Panc1 (cell line): ENCODE data around the gene RRBP1. TPM values are rescaled to one million over a fixed set of nuclear protein-coding genes. Genes with fewer than 3 reads are reported as not detected.

Experiments
- ATAC-seq: fragments of 200-7000 bp; cut with Tn5 transposase; 2 replicates; pipeline ENCODE4 v1.9.1; 2020; ENCODE audit warnings: mild to moderate bottlenecking, moderate library complexity
- BruUV-seq: library from RNA; stranded (reverse); fragments of 400-500 nt; replicated peaks from 2 replicates; lab custom pipeline; 2021; lab: Mats Ljungman, UMichigan
- CTCF ChIA-PET: fragments of 300-600 bp; sonication (Branson Sonifier 250); formaldehyde crosslinking; loops from one replicate; lab custom pipeline; 2022; ENCODE audit warnings: antibody characterized with exemption; lab: Charles Lee
- POLR2A ChIA-PET: fragments of 300-600 bp; sonication (Branson Sonifier 250); formaldehyde crosslinking; loops from one replicate; lab custom pipeline; 2022; ENCODE audit warnings: antibody characterized with exemption; lab: Charles Lee
- DNase-seq: peaks from one replicate; pipeline ENCODE4 v3.0.0-alpha.2; 2010; ENCODE audit warnings: low read depth, low spot score
- H3K27ac ChIP-seq: 2 replicates; pipeline ENCODE4 v1.5.1; 2011; ENCODE audit warnings: mild to moderate bottlenecking, low read length, inconsistent platforms
- H3K27me3 ChIP-seq: fragments of 200-500 bp; sonication (Bioruptor generic); 2 replicates; pipeline ENCODE4 v1.6.0; 2014; ENCODE audit warnings: low read length, inconsistent platforms; ENCODE audit not compliant: control insufficient read depth, insufficient read depth
- H3K36me3 ChIP-seq: fragments of 200-500 bp; sonication (Bioruptor generic); 2 replicates; pipeline ENCODE4 v1.5.1; 2014; ENCODE audit warnings: inconsistent platforms, mild to moderate bottlenecking, low read length, moderate library complexity; ENCODE audit not compliant: control insufficient read depth, insufficient read depth
- H3K4me1 ChIP-seq: 2 replicates; pipeline ENCODE4 v1.5.1; 2011; ENCODE audit warnings: inconsistent platforms, mild to moderate bottlenecking, low read length, moderate library complexity; ENCODE audit not compliant: control insufficient read depth, insufficient read depth
- H3K4me3 ChIP-seq, 2 experiments: 2 replicates each; pipeline ENCODE4 v1.5.1; 2011 to 2012; ENCODE audit warnings: low read depth in 2 of 2, low read length in 2 of 2, mild to moderate bottlenecking in 2 of 2, inconsistent platforms in 1 of 2, moderate library complexity in 1 of 2
- H3K9me3 ChIP-seq: fragments of 200-500 bp; sonication (Bioruptor generic); 2 replicates; pipeline ENCODE4 v1.5.1; 2014; ENCODE audit warnings: low read depth, mild to moderate bottlenecking, inconsistent platforms, low read length, moderate library complexity; ENCODE audit not compliant: control insufficient read depth, insufficient read depth
- POLR2AphosphoS5 ChIP-seq: IDR thresholded peaks from 2 replicates; pipeline ENCODE4 v1.6.1; 2012; ENCODE audit warnings: mild to moderate bottlenecking, low read depth, low read length, moderate library complexity
- SIN3A ChIP-seq: IDR thresholded peaks from 2 replicates; pipeline ENCODE4 v1.6.1; 2012; ENCODE audit warnings: low read depth, mild to moderate bottlenecking, low read length, moderate library complexity, borderline replicate concordance; ENCODE audit not compliant: insufficient read depth
- TCF7L2 ChIP-seq: IDR thresholded peaks from 2 replicates; pipeline ENCODE4 v1.6.1; 2011; ENCODE audit warnings: mild to moderate bottlenecking, low read depth, low read length, inconsistent platforms
- in situ Hi-C: cut with HindIII; loops from 2 replicates; pipeline ENCODE4 v1.10.0; 2016; ENCODE audit warnings: low sequenced_read_pairs, low pct_unique_long_range_greater_than_20kb
- intact Hi-C: fragments of 100-400 bp; cut with micrococcal nuclease; formaldehyde crosslinking; loops from one replicate; pipeline ENCODE4 v1.10.0; 2022; ENCODE audit not compliant: unreplicated experiment
- total RNA-seq: library from RNA; stranded (reverse); gene quantifications from one replicate; pipeline ENCODE4 v1.2.1, GENCODE V29; 2021; ENCODE audit not compliant: unreplicated experiment
- TF ChIP-seq, protein P1 (sequence below), 2 experiments: IDR thresholded peaks; 2 replicates each; pipeline ENCODE4 v1.6.1; 2011 to 2012; ENCODE audit warnings: low read depth in 2 of 2, control low read depth in 1 of 2, low read length in 1 of 2, mild to moderate bottlenecking in 1 of 2, moderate library complexity in 1 of 2; ENCODE audit not compliant: insufficient read depth in 1 of 2
- TF ChIP-seq, protein P2 (sequence below): fragments of 450-650 bp; IDR thresholded peaks from 2 replicates; pipeline ENCODE4 v1.5.1; 2017; ENCODE audit warnings: mild to moderate bottlenecking

The RRBP1 gene
- total RNA-seq, 1 experiment from 2014 or later: 152 TPM

DNA sequence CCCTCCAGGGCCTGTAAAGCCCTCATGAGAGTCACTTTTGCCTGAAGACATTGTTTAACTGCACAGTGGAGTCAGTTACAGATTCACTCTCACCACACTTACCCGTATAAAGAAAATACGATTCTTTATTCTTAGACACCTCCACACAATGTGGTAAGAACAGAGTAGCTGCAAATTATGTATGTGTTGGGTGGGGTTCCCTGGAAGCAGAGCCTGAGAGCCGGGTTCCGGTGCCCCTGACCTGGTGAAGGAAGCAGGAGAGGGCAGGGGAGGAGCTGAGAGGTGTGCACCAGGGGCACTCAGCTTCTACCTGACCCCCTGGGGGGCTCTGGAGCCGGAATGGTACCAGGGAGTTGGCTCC is 29.2 kb upstream of the RRBP1 start:
- no peak overlapping the region for H3K27ac ChIP-seq
- POLR2A ChIA-PET: no interaction called here
- CTCF ChIA-PET: interaction anchor here (0.5 kb wide), 1 partner anchor 279 kb away, joined by 6 read pairs; no protein-coding TSS in a partner anchor
- no peaks in the 10 kb centered on the region for H3K4me1 ChIP-seq
- TF ChIP-seq POLR2AphosphoS5: no peak
- intact Hi-C loops: no loop called here
- no TSS peak for BruUV-seq
- H3K9me3 ChIP-seq: no peaks in the 10 kb centered on the region
- no peak for DNase-seq
- no peaks in the 10 kb centered on the region for H3K36me3 ChIP-seq
- H3K4me3 ChIP-seq: no peak overlapping the region
- in situ Hi-C loops: no loop called here
- ATAC-seq: no peak
- H3K27me3 ChIP-seq: no peaks in the 10 kb centered on the region

DNA sequence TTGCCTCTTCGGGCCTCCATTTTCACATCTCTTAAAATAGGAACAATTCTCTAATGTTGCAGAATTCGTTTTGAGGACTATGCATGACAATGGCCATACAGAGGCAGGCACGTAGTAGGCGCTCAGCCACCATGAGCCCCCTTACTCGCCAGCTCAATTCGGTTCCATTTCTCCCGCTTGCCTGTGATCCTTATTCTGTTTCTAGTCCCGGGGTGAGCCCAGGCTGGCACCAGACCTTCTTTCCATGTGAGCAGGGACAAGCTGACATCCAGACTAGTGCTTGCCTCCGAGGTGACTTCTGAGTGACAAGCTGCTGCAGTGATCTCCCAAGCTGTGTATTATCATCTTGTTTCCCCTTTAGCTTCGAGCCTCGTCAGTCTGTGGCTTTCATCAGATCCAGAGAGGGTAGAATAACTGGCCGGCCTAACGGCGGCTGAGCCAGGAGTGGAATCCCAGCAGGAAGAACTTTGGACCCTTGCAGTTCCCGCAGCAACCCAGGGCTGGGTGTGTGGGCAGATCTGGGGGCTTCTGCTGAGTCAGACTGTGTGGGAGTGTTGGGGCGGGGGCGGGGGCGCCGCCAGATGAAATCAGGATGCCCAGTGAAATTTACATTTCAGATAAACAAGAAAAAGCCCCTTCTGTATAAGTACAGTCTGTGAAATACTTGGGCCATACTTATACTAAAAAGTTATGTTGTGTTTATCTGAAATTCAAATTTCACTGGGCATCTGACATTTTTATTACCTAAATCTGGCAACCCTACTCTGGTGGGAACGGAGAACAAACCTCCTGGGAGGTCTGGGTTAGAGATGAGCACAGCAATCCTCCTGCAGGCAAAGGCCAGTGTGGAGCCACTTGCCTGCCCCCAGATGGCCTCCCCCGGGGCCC is 28.6 kb upstream of the RRBP1 start:
- intact Hi-C loops (no loop called here), in situ Hi-C loops (no loop called here)
- BruUV-seq: no TSS peak
- no peak overlapping the region for H3K27ac ChIP-seq
- no peaks in the 10 kb centered on the region for H3K27me3 ChIP-seq
- ChIA-PET CTCF (no interaction called here), POLR2A (no interaction called here)
- no peaks in the 10 kb centered on the region for H3K4me1 ChIP-seq
- DNase-seq (no peak), ATAC-seq (no peak)
- H3K36me3 ChIP-seq: no peaks in the 10 kb centered on the region
- TF ChIP-seq TCF7L2 (no peak), SIN3A (no peak), POLR2AphosphoS5 (no peak)
- TF ChIP-seq, protein P1, sequence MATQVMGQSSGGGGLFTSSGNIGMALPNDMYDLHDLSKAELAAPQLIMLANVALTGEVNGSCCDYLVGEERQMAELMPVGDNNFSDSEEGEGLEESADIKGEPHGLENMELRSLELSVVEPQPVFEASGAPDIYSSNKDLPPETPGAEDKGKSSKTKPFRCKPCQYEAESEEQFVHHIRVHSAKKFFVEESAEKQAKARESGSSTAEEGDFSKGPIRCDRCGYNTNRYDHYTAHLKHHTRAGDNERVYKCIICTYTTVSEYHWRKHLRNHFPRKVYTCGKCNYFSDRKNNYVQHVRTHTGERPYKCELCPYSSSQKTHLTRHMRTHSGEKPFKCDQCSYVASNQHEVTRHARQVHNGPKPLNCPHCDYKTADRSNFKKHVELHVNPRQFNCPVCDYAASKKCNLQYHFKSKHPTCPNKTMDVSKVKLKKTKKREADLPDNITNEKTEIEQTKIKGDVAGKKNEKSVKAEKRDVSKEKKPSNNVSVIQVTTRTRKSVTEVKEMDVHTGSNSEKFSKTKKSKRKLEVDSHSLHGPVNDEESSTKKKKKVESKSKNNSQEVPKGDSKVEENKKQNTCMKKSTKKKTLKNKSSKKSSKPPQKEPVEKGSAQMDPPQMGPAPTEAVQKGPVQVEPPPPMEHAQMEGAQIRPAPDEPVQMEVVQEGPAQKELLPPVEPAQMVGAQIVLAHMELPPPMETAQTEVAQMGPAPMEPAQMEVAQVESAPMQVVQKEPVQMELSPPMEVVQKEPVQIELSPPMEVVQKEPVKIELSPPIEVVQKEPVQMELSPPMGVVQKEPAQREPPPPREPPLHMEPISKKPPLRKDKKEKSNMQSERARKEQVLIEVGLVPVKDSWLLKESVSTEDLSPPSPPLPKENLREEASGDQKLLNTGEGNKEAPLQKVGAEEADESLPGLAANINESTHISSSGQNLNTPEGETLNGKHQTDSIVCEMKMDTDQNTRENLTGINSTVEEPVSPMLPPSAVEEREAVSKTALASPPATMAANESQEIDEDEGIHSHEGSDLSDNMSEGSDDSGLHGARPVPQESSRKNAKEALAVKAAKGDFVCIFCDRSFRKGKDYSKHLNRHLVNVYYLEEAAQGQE (IDR thresholded peaks at IDR 0.05; ENCODE audit: insufficient read depth in 1 of 2, low read depth in 2 of 2, low read length in 1 of 2): no peak
- TF ChIP-seq, protein P2, sequence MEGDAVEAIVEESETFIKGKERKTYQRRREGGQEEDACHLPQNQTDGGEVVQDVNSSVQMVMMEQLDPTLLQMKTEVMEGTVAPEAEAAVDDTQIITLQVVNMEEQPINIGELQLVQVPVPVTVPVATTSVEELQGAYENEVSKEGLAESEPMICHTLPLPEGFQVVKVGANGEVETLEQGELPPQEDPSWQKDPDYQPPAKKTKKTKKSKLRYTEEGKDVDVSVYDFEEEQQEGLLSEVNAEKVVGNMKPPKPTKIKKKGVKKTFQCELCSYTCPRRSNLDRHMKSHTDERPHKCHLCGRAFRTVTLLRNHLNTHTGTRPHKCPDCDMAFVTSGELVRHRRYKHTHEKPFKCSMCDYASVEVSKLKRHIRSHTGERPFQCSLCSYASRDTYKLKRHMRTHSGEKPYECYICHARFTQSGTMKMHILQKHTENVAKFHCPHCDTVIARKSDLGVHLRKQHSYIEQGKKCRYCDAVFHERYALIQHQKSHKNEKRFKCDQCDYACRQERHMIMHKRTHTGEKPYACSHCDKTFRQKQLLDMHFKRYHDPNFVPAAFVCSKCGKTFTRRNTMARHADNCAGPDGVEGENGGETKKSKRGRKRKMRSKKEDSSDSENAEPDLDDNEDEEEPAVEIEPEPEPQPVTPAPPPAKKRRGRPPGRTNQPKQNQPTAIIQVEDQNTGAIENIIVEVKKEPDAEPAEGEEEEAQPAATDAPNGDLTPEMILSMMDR: no peak
- H3K4me3 ChIP-seq: no peak overlapping the region
- no peaks in the 10 kb centered on the region for H3K9me3 ChIP-seq
